Measurements from ENCODE around the gene MBNL3.

MBNL3 gene, protein sequence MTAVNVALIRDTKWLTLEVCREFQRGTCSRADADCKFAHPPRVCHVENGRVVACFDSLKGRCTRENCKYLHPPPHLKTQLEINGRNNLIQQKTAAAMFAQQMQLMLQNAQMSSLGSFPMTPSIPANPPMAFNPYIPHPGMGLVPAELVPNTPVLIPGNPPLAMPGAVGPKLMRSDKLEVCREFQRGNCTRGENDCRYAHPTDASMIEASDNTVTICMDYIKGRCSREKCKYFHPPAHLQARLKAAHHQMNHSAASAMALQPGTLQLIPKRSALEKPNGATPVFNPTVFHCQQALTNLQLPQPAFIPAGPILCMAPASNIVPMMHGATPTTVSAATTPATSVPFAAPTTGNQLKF

GRCh38 chrX:132488819-132489577 lies at the start of gene MBNL3:
MBNL3 (minus strand) TSS chrX:132489038; CDS start chrX:132439611, 49,427 bp downstream.
- peak; percentile 77 for DNase-seq (ENCODE audit: low spot score)

GRCh38 chrX:132533409-132533808 lies 44.6 kb upstream of the MBNL3 start:
- no peak for DNase-seq (ENCODE audit: low spot score)

- no peak for DNase-seq (ENCODE audit: low spot score)
Observed at GRCh38 chrX:132532913-132533312, 44.1 kb upstream of the MBNL3 start.

DNA sequence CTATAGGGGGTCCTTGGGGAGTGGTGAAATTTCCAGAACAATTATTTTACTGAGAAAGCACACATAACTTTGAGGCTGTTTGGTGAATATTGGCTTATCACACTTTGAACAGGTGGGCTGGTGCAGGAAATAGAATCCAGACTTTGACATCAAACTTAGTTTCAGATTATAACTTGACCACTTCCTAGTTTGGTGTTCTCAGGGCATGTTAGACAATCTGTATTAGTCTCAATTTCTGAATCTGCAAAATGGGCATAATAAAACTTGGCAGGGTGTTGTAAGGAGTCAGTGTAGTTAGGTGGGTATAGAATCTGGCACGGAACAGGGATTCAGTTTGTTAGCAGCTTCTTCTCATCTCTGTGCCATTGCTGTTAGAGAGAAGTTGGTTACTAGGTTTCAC lies 43.3 kb upstream of the MBNL3 start:
- no peak for DNase-seq (ENCODE audit: low spot score)

DNA sequence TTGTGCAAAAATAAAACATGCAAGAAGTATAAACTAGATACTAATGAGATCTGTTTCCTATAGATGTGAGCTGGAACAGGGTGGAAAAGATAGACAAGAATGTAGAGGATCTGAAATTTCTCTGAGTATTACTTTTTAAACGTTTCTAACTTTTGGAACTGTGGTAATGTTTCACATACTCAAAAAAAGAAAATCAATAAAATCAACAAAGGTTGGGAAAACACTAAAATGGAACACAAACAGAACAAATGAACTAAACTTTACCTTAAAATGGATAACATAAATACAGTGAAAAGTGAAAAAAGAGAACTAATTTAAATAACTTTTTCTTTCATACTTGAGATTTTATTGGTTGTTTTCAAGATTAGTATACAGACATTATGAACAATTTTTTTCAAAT lies 32.0 kb upstream of the MBNL3 start:
- DNase-seq (ENCODE audit: low spot score): no peak

DNA sequence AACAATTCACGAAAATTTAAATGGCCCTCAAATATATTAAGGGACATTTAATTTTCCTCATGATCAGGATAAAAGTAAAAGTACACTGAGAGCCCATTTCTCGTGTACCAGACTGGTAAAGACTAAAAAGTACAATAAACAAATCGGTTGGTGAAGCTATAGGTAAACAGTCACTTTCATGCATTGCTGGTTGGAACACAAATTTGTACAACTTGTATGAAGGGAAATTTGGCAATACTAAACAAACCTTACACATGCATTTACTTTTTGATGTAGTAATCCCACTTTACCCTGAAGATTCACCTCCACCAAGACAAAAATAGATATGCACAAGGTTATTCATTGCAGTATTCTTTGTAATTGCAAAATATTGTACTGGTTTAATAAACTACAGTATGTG lies 31.4 kb upstream of the MBNL3 start:
- no peak for DNase-seq (ENCODE audit: low spot score)

- DNase-seq (ENCODE audit: low spot score): no peak
Observed at GRCh38 chrX:132518401-132518800, 29.6 kb upstream of the MBNL3 start.

- DNase-seq (ENCODE audit: low spot score): no peak
Observed at GRCh38 chrX:132508834-132509233, 20.0 kb upstream of the MBNL3 start.

DNA sequence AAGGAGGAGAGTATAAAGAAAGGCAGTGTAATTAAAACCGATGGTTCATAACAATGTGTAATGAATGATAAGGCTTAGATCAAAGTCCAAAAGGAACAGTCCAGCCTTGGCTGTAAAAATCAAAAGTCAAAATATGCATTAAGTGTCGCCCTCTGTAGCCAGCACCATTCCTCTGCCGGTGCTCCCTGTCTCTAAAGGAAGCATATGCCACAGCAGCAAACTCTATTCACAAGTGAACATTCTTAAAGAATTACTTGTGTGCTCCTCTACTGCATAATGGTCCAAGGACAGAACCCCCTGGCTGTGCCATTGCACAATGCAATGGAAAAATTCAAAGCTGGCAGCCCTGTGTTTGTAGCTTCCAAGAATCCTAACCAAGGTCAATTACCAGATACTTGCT lies 16.3 kb upstream of the MBNL3 start:
- no peak for DNase-seq (ENCODE audit: low spot score)

DNA sequence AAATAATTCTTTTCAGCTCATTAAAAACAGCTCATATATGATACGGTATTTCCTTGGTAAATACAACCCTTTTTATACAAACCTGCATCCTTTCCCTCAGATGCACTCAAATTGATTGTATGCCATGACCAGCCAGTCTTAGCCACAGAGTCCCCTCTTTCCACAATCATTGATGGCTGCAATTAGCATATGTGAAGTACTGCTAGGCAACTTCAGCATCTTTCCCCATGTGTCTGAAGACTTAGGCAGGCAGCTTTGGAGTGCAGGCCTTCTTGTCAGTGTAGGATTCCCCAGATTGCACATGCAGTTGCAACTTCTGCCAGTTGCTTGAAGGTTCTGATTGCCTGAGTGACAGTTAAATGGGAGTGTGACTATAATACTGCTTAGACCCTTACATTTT lies 15.6 kb upstream of the MBNL3 start:
- DNase-seq (ENCODE audit: low spot score): no peak

GRCh38 chrX:132501606-132502005 lies 12.8 kb upstream of the MBNL3 start:
- DNase-seq (ENCODE audit: low spot score): no peak

- DNase-seq (ENCODE audit: low spot score): no peak
Observed at GRCh38 chrX:132497432-132497831, 8.6 kb upstream of the MBNL3 start.

- DNase-seq (ENCODE audit: low spot score): no peak
Observed at GRCh38 chrX:132493095-132493494, 4.3 kb upstream of the MBNL3 start.

DNA sequence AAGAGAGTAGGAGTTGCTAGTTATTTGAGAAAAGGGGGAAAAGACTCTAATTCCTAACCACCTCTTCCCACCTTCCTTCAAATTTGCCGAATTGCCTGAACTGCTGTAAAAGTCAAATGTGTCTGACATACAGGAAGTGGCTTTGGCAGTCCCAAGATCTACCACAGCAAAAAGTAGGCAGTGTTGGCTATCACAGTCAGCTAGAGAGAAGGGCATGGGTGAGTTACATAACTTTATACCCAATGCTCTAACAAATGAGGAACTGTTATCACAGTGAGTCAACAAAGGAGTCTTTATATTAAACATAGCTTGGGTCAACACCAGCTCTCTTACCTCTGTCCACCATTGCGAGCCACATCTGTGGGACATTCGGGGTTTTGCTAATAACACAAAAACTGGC lies 2.4 kb upstream of the MBNL3 start:
- no peak for DNase-seq (ENCODE audit: low spot score)

DNA sequence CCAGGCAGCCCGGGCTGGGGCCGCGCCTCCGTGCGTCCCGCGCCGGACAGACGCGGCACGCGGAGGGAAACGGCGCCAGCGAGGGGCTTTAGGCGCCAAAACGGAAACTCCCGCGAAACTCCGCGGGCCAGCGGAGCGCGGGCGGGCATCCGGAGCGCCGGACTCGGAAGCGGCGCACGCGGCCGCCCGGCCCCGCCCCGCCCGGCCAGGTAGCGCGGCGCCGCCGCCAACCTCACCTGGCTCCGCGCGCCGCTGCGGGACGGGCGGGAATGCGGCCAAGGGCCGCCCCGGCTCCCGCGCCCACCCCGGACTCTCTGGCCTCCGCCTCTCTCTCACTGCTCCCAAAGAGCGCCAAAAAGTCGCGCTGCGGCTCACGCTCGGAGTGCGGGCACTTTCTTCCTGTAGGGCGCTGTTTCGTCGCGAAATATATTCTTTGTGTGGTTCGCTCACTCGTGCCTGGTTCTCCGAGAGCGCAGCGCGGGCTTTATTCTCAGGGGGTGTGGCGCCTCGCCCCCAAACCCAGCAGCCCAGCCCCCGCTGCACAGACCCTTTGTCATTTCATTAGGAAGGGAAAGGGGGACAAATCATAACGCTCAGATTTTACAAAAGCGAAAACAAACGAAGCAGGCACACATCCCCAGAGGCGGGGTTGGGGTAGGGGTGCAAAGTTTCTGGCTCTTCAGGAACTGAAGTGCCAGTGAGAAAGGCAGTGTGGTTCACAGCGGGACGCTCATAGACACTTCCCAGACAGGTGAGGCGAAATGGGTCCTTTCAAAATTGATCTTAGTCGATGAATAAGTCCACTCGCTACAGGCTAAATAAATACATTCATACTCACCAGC lies 961 bp upstream of the MBNL3 start:
- DNase-seq (ENCODE audit: low spot score): peak; percentile 59

DNA sequence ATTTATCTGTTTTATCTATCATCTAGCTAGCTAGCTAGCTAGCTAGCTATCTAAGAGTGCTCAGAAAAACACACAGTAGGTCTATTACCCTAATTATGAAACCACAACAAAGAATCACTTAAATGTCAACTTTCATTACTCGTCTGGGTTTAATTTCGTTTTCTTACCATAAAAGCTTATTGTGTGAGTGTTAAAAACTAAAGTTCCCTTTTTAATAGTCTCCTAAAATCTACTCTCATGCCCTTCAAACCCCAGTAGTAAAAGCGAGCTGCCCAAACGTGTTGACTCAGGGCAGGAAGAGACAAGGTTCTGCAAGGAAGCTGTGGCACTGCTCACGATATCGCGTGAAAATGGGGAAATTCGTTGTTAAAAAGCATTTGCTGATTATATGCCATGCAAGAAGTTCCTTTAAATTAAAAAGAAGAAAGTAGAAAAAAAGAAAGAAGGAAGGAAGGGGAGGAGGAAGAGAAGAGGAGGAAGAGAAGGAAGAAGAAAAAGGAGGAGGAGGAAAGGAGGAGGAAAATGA lies 595 bp downstream of the MBNL3 start:
- DNase-seq (ENCODE audit: low spot score): peak; percentile 9

- no peak for DNase-seq (ENCODE audit: low spot score)
Observed at GRCh38 chrX:132486599-132487178, 2.1 kb downstream of the MBNL3 start.

DNA sequence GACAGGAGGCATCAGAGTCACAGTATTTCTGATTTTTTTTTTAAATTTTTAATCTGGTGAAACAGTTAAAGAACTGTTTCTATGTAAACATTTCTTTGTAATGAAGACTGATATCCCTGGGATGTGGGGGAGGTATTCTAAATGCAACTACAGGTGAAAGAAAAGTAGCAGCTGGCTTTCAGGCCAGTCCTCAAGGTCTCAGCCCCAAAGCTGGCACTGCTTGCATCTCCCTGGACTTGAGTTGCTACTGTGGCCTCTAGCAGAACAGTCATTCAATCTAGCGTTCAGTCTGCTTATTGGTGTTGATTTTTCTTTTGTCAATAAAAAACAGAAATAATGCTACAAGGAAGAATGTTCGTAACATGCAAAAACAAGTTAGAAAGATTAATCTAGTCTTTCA lies 4.9 kb downstream of the MBNL3 start:
- no peak for DNase-seq (ENCODE audit: low spot score)

DNA sequence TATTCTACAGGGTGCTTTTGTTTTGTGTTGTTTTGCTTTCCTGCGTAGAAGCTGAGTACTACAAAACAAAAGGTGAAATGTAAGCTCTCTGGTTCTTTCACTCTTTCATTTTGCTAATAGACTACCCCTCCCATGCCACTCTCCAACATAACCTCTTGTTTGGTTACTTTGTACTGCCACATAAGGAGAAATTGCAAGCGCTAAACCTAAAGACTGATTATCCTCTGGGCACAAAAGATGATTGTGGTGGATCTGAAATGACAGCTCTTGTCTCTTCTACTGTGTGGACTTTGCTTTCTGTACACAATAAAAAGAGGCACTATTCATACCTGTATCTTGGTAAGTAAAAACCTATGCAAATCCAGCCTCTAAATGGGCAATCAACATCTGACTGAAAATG lies 5.3 kb downstream of the MBNL3 start:
- no peak for DNase-seq (ENCODE audit: low spot score)

DNA sequence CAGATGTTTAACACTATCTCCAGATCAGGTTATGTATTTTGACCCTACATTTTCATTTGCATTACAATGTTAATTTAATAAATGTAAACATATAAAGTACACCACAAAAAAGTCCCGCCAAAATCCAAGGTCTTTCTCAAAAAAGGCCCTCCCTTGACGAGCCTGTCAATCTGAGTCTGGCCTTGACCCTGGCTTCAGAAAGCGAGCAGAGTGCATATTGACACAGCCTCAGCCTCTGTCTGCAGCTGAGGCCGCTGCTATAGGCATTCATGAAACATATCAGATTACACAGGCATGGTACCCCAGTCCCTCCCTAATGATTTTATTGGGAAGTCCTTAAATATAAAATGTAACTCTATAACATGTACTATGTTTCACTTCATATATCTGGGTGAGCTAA lies 6.2 kb downstream of the MBNL3 start:
- DNase-seq (ENCODE audit: low spot score): no peak

GRCh38 chrX:132481449-132481848 lies 7.4 kb downstream of the MBNL3 start:
- no peak for DNase-seq (ENCODE audit: low spot score)

- no peak for DNase-seq (ENCODE audit: low spot score)
Observed at GRCh38 chrX:132480581-132481203, 8.1 kb downstream of the MBNL3 start.
